Measurements from ENCODE around the gene CADPS. TPM values are rescaled to one million over a fixed set of nuclear protein-coding genes. Genes with fewer than 3 reads are reported as not detected.

The CADPS gene
- total RNA-seq, 4 donors from 2014 or later = 0.82 to 13.2 TPM; not detected in 2

DNA sequence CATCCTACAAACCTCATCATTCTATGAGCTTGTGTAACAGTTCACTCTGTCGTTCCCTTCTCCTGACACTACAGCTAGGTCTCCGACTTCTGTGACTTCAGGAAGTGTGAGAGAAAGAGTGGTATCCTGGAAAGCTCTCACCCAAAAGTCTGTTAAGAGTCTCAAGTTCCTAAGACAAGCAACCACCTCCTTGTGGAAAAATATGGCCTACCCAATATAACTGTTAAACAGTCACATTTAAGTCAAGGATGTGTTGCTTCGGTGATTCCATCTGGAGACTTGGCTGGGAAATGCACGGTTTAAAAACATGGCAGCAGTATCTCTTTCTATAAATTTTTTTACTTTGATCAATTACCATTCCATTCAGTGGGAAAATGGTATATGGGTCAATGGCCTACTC is 515.7 kb downstream of the CADPS start:
- no peaks in the 10 kb centered on the region for H3K36me3 ChIP-seq
- DNase-seq = no peak
- intact Hi-C loops (cut with DNase I; ENCODE audit: low total_unique reads) = no loop called here
- H3K27me3 ChIP-seq = no peaks in the 10 kb centered on the region
- H3K27ac ChIP-seq = no peak overlapping the region
- TF ChIP-seq, protein P1, sequence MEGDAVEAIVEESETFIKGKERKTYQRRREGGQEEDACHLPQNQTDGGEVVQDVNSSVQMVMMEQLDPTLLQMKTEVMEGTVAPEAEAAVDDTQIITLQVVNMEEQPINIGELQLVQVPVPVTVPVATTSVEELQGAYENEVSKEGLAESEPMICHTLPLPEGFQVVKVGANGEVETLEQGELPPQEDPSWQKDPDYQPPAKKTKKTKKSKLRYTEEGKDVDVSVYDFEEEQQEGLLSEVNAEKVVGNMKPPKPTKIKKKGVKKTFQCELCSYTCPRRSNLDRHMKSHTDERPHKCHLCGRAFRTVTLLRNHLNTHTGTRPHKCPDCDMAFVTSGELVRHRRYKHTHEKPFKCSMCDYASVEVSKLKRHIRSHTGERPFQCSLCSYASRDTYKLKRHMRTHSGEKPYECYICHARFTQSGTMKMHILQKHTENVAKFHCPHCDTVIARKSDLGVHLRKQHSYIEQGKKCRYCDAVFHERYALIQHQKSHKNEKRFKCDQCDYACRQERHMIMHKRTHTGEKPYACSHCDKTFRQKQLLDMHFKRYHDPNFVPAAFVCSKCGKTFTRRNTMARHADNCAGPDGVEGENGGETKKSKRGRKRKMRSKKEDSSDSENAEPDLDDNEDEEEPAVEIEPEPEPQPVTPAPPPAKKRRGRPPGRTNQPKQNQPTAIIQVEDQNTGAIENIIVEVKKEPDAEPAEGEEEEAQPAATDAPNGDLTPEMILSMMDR (IDR thresholded peaks at IDR 0.05) = no peak
- TF ChIP-seq POLR2A (IDR thresholded peaks at IDR 0.05) = no peak
- H3K4me1 ChIP-seq = no peaks in the 10 kb centered on the region
- no peaks in the 10 kb centered on the region for H3K9me3 ChIP-seq
- no peak overlapping the region for H3K4me3 ChIP-seq

DNA sequence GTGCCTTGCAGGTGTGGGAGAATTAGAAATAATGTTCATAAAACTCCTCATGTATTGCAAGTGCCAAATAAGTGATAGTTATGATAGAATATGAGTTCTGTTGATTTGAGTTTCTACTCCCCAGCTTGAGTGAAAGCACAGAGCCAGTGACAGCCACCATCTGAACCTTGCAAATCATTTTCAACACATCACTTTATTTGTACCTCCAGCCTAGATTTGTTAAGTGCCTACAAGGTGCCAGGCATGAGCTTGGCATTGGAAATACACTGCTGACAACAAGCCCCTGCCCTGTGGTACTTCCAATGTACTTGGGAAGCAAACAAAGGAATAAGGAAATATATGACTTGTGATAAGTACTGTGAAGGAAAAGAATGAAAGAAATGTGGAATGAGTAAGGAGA is 518.9 kb downstream of the CADPS start:
- Histone ChIP-seq H3K4me1 (no peaks in the 10 kb centered on the region), H3K36me3 (no peaks in the 10 kb centered on the region), H3K4me3 (no peak overlapping the region), H3K9me3 (no peaks in the 10 kb centered on the region), H3K27ac (no peak overlapping the region), H3K27me3 (no peaks in the 10 kb centered on the region)
- TF ChIP-seq, protein P1 (IDR thresholded peaks at IDR 0.05) = no peak
- no peak for DNase-seq
- intact Hi-C loops (cut with DNase I; ENCODE audit: low total_unique reads) = no loop called here

GRCh38 chr3:62355703-62356102 is 519.5 kb downstream of the CADPS start:
- Histone ChIP-seq H3K36me3 (no peaks in the 10 kb centered on the region), H3K4me3 (no peak overlapping the region), H3K9me3 (no peaks in the 10 kb centered on the region), H3K27me3 (no peaks in the 10 kb centered on the region), H3K4me1 (no peaks in the 10 kb centered on the region), H3K27ac (no peak overlapping the region)
- TF ChIP-seq POLR2A (IDR thresholded peaks at IDR 0.05) = no peak
- TF ChIP-seq, protein P1 (IDR thresholded peaks at IDR 0.05) = no peak
- no peak for DNase-seq
- intact Hi-C loops (cut with DNase I; ENCODE audit: low total_unique reads) = no loop called here

Small RNAs within 50 kb of the gene (small RNA-seq; reads per million reads assigned to genes)
- not detected for gene RN7SL863P
- not detected for gene RNU6-139P
